SH-SY5Y (cell line): Measurements from ENCODE around the gene HOXD11.

Experiments used
- GATA2 ChIP-seq: IDR thresholded peaks from 2 replicates; pipeline ENCODE4 v1.6.1; 2011; ENCODE audit warnings: mild to moderate bottlenecking, low read depth, low read length
- GATA3 ChIP-seq: IDR thresholded peaks from 2 replicates; pipeline ENCODE4 v1.6.1; 2011; ENCODE audit warnings: low read depth, mild to moderate bottlenecking, low read length, moderate library complexity

DNA sequence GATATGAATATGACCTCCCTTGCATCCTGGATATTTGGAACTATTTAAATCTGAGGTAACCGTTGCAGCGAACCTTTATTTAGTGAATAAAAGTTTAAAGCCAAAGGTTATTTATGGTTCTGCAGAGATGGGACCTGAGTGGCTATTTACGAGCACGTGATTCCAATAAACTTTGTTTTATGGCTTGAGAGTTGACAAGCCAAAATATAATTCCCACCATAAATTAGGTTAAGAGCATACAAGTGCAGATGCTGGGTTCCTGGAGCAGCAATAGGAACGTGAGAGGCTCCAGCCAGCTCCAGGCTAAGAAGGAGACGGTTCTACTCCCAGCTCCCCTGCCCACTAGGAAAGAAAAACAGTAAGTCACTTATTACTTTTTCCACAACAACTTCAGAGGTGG, 39.0 kb downstream of the HOXD11 start:
- TF ChIP-seq GATA3 = no peak
- no peak for TF ChIP-seq GATA2
